ENCODE measurements around the gene MAVS. TPM values are rescaled to one million over a fixed set of nuclear protein-coding genes. Genes with fewer than 3 reads are reported as not detected.
A peak's percentile ranks its signal among the peaks of the same experiment; 100 is the strongest.

The MAVS gene
- total and polyA plus RNA-seq, 9 of the 15 experiments (the other 6 are each of a cell fraction or from before 2014, with no cell fraction given): 1.6 to 22.0 (median 11.3) TPM

GRCh38 chr20:3888622-3889488, 42.2 kb downstream of the MAVS start, which contains the start of gene PANK2:
Gene PANK2, plus strand, starts transcription at chr20:3889387.
- under 1% methylated on average over 40 of the region's 72 CpGs for WGBS (ENCODE audit: insufficient coverage, low coverage, missing lambda C conversion rate)
- intact Hi-C loops (cut with micrococcal nuclease): loop anchor here (2.0 to 5.0 kb wide), 2 partner anchors 186 to 203 kb away; no protein-coding TSS in a partner anchor
- Histone ChIP-seq H3K9me1 (ENCODE audit: control insufficient read depth, insufficient read depth, low read length) (no peaks in the 10 kb centered on the region), H3K4me3 (peak within 1 kb of the TSS; percentile 95), H3K27ac (ENCODE audit: extremely low read depth, low read depth, low read length) (peak within 1 kb of the TSS; percentile 94), H3K4me1 (replicated peaks in 1 of 2; ENCODE audit: control insufficient read depth in 2 of 2, insufficient read depth in 2 of 2, low read length in 2 of 2) (peaks cover 9 to 11% of the 10 kb centered on the region in 2 experiments; a peak in 4 of 5 replicates), H2AFZ (ENCODE audit: low read depth, low read length) (peak within 1 kb of the TSS; percentile 94), H3K27me3 (ENCODE audit: control insufficient read depth in 2 of 2, insufficient read depth in 2 of 2, low read length in 2 of 2) (no peaks in the 10 kb centered on the region), H3K36me3 (ENCODE audit: control insufficient read depth, insufficient read depth, low read length) (peaks cover 32% of the 10 kb centered on the region; the same call in 2 of the 3 replicates), H3K79me2 (ENCODE audit: control insufficient read depth, insufficient read depth, low read length) (peaks cover 64% of the 10 kb centered on the region), H3K9me3 (replicated peaks; ENCODE audit: control insufficient read depth, insufficient read depth, low read depth, low read length) (no peaks in the 10 kb centered on the region), H3K4me2 (ENCODE audit: insufficient read depth, low read length) (peak within 1 kb of the TSS; percentile 98), H3K9ac (ENCODE audit: insufficient read depth in 1 of 2, low read depth in 2 of 2, low read length in 2 of 2) (peak within 1 kb of the TSS; percentile 96), H4K20me1 (replicated peaks; ENCODE audit: control insufficient read depth, insufficient read depth, low read length) (peaks cover 28% of the 10 kb centered on the region)
- peak; percentile 97 for FAIRE-seq
- ChIA-PET POLR2A (interaction anchor here (0.6 kb wide), 2 partner anchors 9 to 10 kb away, joined by 3 to 5 read pairs; no protein-coding TSS in a partner anchor), CTCF (ENCODE audit: low intra/inter-chr PET ratio) (interaction anchor here (0.7 kb wide), 1 partner anchor 14 kb away, joined by 3 read pairs; no protein-coding TSS in a partner anchor)
- BruUV-seq (replicated peaks): no TSS peak
- peak; percentile 93 to 98 (median 95) for DNase-seq (ENCODE audit: extremely low read depth in 1 of 4, low spot score in 3 of 4)
- in situ Hi-C loops (cut with MboI): no loop called here
- ATAC-seq: peak; percentile 97
- TF ChIP-seq ZNF830 (CRISPR knock-in tag; IDR thresholded peaks at IDR 0.05): no peak
- TF ChIP-seq NR2C1 (IDR thresholded peaks at IDR 0.05): no peak
- peak; percentile 28; the same call in 1 of the 2 replicates for TF ChIP-seq NR2C1 (tag; IDR thresholded peaks at IDR 0.05)
- TF ChIP-seq SP1 (CRISPR knock-in tag; IDR thresholded peaks at IDR 0.05): peak; percentile 91
- TF ChIP-seq ZFP30 (CRISPR knock-in tag; IDR thresholded peaks at IDR 0.05; ENCODE audit: borderline replicate concordance): no peak
- TF ChIP-seq BRD9 (IDR thresholded peaks at IDR 0.05; ENCODE audit: low read depth, partially characterized antibody): no peak
- TF ChIP-seq NFYB (IDR thresholded peaks at IDR 0.05; ENCODE audit: extremely low read depth, insufficient read length): peak; percentile 92
- no peak for TF ChIP-seq ZNF212 (CRISPR knock-in tag; IDR thresholded peaks at IDR 0.05)
- TF ChIP-seq BRD4 (IDR thresholded peaks at IDR 0.05): no peak
- no peak for TF ChIP-seq BRF2 (IDR thresholded peaks at IDR 0.05; ENCODE audit: borderline replicate concordance, insufficient read depth, insufficient read length)
- no peak for TF ChIP-seq CHCHD3 (CRISPR knock-in tag; IDR thresholded peaks at IDR 0.05)
- TF ChIP-seq PTBP1 (IDR thresholded peaks at IDR 0.05; ENCODE audit: low read depth, low read length): no peak
- no peak for TF ChIP-seq MAFG (tag; conservative IDR thresholded peaks at IDR 0.05)
- TF ChIP-seq SMAD2 (IDR thresholded peaks at IDR 0.05; ENCODE audit: low read depth, low read length): no peak
- peak; percentile 94 for TF ChIP-seq ASH1L (IDR thresholded peaks at IDR 0.05; ENCODE audit: borderline replicate concordance, low read depth, partially characterized antibody)
- TF ChIP-seq RUNX1 (IDR thresholded peaks at IDR 0.05; ENCODE audit: low read depth): no peak
- no peak for TF ChIP-seq NFIX (CRISPR knock-in tag; IDR thresholded peaks at IDR 0.05; ENCODE audit: low read depth)
- no peak for TF ChIP-seq SMAD3 (CRISPR knock-in tag; conservative IDR thresholded peaks at IDR 0.05)
- peak; percentile 95 for TF ChIP-seq RBBP5 (IDR thresholded peaks at IDR 0.05; ENCODE audit: borderline replicate concordance, insufficient read depth, low read length, poor library complexity, severe bottlenecking)
- TF ChIP-seq POLR2AphosphoS5 (IDR thresholded peaks at IDR 0.05; ENCODE audit: control insufficient read depth, insufficient read depth, low read depth, low read length): peak; percentile 56; the same call in 1 of the 2 replicates
- TF ChIP-seq ERF (CRISPR knock-in tag; IDR thresholded peaks at IDR 0.05): no peak
- TF ChIP-seq CEBPB (tag; IDR thresholded peaks at IDR 0.05): no peak
- no peak for TF ChIP-seq DACH1 (IDR thresholded peaks at IDR 0.05; ENCODE audit: partially characterized antibody)
